Measurements from ENCODE around the gene DGKB.

The DGKB gene

DNA sequence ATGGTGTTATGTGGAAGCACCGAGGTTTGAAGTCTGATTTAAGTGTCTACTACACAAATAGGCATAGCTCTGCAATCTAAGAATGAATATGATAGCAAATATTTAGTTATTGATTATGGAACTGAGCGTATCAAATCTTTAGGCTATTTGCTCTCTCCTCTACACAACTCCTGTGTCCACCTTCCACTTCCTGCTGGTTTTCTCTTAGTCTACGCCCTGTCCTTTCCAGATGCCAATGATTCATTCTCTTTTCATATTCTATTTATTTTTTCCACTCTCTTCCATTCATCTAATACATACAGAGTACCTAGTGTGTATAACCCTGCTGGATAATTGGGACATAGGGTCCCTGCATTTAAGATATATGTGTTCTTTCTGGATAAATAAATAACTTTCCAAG, 83.7 kb downstream of the DGKB start:
- no peak for DNase-seq

DNA sequence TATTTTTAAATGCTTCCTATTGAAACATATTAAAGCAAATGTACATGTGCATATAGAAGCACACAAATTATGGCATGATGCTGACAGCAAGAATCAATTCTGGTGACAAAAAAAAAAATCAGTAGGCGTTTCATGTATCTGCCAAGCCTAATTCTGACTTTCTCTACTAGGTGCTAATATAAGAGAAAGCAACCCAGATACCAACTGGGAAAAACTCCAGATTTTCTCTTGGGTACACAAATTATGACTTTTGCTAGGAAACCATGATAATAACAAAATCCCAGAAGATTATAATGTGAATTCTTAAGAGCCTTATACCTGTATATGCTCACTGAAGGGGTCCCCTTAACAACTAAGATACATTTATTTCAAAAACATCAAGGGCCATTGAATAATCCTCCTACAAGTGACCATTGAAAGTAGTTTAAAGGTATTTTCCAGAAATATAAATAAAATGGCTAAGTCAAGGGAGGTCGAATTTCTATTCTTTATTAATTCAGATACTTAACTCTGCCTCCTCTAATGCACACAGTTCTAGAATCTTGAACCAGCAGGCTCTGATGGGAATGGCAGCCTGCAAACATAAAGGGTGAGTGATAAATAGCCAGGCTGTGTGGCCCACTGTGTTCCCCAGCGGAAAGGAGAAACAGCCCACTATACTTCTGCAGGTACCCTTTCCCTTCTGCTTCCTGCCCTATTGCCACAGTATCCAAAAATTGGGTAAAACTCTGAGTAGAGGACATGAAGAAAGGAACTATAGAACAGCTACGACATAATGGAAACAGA, 84.5 kb downstream of the DGKB start:
- no peak for DNase-seq

DNA sequence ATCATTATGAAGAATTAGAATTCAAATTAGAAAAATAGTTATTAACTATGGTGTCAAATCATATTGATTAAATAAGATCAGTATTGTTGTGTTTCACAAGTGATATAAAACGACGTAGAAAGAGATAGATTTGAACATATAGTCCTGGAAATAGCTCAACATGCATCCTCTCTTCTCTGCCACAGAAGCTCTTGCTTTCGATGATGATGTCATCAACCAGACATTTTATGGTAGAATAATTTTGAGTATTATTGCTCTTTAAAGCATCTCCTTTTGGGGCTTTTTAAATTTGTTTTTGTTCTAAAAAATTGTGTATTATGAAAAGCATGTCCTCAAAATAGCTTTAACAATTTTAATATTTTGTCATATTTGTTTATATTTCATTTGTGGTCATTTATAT, 95.0 kb downstream of the DGKB start:
- DNase-seq, result no peak

DNA sequence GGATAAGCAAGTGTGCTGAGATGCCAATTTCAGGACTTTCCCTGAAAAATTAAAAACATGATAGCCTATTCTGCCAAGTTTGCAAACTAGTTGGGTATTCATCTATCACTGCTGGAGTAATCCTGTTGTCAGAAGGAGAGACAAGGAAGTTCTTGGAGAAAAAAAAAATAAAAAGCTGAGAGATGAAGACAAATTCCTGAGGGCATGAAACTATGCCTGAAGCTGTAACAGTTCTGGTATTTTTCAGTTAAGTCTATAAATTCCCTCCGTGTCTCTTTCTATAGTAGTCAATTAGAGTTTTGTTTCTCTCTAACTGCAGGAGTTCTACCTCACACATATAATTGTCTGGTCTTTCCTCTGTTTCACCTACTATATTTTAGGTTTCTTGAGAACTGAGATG, 95.7 kb downstream of the DGKB start:
- no peak for DNase-seq

DNA sequence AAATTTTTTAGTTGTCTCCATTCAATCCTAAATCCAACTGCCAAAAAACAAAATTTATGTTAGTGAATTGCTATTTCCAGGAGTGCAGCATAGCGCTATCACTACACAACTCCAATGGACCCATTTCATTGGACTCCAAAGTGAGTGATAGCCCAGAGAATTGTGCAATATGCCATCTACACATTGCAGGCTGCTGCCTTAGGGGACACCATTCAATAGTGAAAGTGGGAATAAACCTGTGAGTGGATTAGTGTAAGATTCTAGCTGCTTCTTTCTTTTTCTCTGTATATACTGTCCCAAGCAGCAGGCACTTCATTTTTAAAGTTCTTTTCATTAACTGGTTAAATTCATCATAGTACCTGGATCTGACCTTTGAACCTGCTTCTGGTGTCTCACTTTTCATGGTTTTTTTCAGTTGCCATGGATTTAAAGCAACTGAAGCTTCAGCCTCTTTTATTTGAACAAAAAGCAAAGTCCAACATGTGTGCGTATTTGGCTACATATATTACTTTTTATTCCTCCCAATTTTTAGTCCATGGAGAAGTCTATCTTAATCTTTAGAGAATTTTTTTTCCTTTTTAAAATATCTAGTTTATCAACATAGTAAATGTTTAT, 97.3 kb downstream of the DGKB start:
- no peak for DNase-seq

DNA sequence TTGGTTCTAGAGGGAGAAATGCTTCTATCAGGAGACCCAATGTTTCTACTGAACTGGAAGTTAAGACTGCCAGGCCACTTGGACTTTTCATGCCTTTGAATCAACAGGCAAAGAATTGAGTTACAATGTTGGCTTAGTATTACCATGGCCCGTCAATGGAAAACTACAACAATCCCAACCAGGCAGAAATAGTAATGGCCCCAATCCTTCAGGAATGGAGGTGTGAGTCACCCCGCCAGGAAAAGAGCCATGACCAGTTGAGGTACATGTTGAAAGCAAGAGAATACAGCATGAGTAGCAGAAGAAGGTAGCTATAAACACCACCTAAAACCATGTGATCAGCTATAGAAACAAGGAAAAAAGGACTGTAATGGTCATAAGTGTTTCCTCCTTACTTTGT, 101.9 kb downstream of the DGKB start:
- no peak for DNase-seq

DNA sequence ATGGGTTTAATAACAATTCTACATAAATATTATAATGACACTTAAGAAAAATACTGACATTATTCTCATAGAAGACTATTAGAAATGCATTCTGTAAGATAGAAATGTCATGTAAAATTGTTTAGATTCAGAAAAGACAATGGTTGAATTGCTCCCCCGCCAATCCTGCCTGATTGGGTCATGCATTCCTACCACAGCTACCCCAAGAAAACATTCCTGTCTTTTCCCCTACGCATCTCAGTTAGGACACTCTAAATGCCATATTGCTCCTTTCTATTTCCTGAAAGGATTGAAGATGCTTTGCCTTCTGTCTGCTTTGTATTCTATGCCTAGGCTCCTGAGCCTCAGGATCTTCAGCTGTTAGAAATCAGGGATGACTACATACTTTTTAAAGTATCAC, 109.4 kb downstream of the DGKB start:
- DNase-seq, result no peak

DNA sequence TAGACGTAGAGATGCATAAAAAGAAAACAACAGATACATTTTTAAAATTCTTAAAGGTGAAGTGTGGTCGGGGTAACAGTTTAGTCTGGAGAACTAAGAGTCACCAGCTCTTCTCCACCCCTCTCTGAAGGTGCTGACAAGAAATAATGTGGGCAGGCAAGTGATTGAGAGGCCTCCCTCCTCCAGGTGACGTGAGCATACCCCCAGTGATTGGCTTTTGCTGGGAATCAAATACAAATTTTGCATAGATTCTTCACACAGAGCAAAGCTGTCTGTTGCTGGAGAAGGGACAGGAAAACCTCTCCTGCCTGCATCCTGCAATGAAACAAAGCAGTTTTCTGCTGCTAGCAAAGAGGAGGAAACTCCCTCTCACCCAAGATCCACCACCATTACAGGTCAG, 115.0 kb downstream of the DGKB start:
- DNase-seq, result no peak

DNA sequence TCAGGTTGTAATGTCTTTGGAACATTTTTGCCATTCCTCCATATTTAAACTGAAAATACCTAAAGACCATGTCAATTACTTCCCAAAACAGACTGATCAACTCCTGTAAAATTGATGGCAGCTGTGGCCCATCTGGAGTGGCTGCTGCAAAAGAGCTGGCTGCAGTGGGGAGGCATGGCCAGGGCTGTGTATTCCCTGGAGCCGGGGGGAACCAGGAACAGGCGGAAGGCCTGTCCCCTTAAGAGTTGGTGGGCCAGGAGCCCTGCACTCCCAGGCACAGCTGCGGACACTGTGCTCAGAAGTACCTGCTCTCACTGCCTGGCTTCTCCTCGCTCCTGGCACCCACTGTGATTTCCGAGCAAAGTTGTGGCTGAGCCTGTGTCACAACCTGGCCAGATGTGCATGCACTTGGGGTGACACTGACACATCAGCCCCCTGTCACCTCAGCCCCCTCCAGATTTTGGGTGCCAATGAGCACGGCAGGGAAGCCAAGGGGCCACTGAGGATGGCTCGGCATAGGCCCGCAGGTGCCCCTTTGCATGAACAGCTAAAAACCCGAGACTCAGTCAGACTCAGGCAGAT, 116.1 kb downstream of the DGKB start:
- DNase-seq, result no peak

DNA sequence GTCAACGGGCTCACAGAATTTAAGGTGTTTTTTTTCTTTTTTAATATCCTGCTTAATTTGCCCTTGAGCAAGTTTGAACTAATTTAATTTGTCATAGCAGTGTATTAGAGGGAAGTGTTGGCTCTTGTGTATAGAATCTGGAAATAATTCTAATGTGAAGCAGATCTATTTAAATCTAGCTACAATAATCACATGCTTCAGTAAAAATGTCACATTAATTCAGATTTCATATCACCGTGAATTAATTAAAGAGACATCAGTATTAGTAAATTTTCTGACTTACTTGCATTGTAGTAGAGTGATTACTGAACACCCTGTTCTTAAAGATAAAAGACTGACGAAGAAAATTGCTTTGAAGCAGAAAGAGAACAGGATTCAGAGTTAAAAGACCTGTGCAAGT, 124.7 kb downstream of the DGKB start:
- DNase-seq, result no peak

DNA sequence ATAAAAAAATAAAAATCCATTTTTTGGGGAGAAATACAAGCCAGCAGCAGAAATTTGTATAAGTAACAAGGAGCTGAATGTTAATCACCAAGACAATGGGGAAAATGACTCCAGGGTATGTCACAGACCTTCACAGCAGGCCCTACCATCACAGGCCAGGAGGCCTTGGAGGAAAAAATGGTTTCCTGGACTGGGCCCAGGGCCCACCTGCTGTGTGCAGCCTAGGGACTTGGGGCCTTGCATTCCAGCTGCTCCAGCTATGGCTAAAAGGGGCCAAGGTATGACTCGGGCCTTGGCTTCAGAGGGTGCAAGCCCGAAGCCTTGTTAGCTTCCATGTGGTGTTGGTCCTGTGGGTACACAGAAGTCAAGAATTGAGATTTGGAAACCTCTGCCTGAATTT, 126.3 kb downstream of the DGKB start:
- DNase-seq, result no peak

DNA sequence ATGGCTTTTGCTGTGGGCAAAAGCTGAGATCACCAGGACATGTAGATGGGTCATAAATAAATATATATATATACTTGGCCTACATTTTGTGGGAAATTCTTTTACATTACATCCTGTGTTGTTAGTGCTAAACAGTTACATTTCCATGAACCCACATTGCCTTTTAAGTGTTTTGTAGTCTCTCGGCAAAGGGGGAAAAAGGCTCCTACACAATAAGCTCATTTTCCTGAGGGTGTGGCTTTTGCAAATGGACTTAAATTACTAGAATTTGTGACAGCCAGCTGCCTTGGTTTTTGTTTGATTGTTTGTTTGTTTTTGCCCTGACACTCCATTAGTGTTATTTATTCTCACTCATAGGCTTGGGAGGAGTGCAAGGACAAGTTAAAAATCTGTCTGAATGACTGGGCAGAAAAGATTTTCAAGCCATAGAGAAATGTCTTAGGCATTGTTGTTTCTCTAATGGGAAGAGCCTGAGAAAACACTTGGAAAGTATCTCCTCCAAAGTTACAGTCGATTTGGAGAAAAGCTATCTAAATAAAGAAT, 128.8 kb downstream of the DGKB start:
- DNase-seq, result no peak

DNA sequence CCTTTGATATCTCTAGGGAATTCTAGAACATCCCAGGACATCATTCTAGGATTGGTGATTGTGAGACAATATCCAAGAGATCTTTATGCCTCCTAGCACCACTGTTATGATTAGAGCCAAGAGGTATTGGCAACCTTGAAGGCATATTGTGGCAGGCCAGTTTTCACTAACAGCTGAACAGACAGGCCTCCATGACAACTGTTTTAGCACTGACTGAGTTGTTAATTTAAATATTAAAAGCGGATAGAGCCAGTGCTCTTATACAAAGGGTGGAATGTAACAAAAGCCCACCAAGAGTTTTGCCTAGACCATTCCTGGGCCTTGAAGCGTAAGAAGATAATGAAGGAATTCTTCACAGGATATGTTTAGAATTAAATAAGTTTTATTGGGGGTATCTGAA, 131.9 kb downstream of the DGKB start:
- no peak for DNase-seq

DNA sequence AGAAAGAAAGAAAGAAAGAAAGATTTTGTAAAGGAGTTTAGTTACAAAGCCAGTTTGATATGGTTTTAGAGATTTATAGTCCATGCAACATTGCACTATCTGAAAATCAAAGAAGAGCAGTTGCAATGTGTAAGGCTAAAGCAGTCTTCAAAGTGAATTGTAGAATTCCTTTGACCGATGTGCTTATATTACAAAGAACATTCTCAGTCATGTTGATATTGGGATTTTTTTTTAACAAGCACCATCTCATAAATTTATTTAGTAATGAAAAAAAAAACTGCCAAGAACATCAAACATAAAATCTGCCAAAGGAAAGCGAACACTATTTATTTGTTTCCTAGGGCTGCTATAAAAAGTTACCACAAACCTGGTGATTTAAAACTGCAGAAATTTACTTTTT, 133.3 kb downstream of the DGKB start:
- no peak for DNase-seq

DNA sequence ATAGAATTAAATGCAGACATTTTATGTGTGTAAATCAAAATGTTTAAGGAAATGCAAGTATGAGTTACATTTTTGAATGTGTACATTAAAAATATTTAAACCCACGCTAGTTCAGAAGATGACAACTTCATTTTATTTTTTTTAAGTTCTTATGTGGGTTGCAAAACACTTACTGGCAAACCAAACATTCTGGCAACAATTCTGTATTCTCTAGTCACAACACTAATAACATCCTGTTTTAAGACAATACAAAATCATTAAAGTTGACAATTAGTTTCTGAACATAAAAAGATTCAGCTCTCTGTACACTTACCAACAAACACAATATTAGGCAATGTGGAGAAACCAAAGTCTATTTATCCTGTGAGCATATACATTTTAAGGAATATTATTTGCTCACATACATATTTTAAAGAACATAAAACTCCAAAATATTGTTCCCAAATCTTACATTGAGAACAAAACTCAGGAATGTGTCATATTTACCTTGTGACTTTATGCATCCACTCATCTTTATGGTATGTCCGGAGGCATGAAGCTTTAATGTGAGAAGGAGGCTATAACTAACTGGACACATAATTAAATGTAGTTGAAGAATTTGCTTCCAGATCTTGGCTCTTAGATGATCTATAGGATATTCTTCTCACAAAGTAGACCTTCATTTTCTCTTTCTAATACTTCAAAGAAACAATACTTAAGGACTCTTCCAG, 134.7 kb downstream of the DGKB start:
- no peak for DNase-seq

DNA sequence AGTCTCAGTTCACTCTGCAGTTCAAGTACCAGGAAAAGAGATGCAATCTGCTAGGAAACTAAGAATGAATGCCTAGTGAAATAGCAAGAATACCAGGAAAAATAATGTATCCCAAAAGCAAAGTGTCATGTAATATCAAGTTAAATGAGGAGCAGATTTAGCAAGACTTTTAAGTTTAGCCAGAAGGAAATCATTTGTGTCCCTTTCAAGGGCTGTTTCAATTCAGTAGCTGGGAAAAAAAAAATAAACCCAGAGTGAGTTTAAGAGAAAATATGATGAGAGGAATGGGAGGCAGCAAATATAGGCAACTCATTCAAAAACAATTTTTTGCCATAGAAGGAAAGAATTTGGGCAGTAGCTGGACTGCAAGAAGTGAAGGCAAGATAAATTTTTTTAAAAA, 135.8 kb downstream of the DGKB start:
- DNase-seq, result no peak

DNA sequence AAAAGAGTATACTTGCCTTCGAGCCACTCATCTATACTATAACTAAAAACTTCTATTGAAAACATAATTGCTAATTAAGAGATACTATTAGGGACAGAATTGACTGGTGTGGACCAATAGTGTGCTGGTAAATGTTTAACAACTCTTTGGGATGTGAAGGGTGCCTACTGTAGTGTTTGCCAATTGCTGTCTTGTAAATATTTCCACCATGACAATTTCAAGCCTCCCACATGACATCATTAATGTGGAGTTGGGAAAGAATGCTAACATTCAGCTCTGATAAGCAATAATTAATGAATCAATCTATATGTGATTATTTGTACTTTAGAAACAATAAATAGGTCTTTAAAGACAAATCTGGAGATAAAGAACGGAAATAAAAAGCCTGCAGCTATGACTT, 136.8 kb downstream of the DGKB start:
- no peak for DNase-seq

DNA sequence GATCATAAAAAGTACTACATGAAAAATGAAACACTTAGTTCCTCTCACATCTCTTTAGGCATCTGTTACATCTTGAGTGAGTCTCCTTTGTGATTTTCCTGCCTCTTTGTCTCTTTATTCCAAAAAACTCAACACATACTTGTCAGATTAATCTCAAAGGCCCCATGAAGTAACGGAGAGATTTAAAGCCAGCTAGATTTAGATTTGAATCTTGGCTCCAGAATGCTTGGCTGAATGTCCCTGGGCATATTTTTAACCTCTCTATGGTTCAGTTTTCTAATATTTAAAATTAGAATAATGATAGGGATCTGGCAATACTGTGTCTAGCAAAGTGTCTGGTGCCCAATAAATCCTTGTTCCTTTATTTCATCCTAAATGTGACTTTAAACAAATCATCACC, 140.0 kb downstream of the DGKB start:
- DNase-seq, result no peak

DNA sequence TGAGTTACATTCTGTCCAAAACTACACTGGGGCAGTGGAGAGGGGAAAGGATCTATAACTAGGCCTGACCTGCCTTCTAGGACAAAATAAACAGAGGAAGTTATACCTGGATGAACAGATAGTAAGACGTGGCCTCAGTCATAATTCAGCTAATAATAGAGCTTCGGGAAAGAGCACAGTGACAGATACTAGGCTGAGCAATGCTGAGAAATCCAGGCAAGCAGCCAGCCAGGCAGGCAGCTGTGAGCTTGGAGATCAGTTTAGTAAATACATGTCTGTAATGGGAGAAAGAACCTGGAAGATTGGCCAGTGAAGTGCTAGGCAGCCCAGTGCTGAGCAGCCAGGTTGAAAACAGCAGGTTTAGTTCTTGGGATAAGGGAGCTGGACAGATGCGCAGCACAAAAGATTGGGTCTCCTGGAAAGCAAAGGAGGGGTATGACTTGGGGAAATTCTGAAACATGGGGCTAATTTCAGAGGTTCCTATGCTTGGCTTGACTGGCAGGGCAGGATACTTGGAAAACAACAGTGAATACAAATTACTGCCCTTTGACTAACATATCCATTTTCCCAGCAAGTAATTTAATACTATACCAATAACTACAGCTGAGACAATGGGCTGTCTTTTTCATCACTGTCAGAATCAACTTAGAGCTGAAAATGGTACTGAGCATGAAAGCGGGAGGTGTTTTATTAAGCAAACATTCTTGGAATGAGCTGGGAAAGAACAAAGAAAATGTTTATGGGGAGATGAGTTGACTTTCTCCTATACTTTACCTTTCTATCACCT, 140.8 kb downstream of the DGKB start:
- peak; percentile 83 for DNase-seq

DNA sequence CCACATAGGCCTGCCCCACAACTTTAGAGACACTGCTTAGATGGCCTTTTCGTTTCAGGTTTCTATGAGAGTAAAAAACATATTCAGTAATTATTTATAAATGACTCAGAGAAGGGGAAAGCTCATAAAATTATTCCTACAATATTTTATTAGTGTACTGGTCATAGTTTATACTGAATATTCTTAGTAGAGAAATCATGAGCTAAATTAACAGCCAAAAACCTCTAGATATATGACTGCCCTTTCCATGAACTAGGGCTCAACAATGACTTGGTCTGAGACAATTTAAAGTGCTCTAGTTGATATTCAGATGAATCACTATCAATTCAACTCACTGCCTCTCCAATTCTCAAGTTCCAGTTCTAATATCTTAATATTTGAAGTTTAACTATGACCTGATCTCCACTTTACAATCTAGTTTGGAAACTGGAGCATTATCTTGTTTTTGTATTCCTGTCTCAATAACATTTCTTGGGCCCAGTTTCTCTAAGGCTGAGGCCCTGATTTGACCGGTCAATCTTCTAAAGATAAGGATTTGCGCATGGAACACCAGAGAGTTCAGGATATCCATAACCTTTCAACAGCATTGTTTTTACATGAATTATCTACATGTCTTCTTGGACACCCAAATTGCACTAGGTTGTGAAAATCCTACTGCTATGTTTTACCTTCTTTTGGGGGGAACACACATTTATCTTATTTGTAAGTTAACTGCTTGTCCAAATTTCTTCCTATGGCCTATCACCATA, 141.6 kb downstream of the DGKB start:
- DNase-seq, result no peak

DNA sequence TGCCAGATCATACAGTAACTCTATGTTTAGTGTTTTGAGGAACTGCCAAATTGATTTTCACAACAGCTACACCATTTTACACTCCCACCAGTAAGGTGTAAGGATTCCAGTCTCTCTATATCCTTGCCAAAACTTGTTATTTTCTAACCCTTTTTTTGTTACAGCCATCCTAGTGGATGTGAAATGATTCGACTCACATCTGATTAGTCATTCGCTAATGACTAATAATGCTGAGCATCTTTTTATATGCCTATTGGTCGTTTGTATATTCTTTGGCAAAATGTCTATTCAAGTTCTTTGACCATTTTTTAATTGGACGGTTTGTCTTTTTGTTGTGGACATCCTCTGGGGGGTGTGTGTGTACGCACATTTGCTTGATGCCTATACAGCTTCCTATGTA, 142.8 kb downstream of the DGKB start:
- no peak for DNase-seq

DNA sequence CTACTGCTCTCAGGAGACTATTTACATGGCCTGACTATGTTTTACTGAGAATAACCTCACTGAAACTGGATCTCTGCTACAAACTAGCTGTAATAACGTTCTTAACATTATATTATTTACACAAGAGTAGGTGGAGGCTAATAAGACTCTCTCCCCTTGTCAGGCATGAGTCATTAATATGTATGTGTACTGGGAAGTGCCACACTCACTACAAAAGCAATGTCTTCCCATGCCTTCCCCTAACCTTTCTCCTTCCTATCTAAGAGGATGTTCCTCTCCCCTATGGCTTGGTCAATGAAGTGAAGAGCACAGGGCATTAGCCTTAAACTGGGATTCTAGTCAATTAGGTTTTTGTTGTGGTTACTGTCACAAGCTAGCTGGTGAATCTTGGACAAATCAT, 147.9 kb downstream of the DGKB start:
- DNase-seq, result no peak

All from right forelimb (tissue), 1 donor.